Activated CD4-positive, alpha-beta memory T cell treated with anti-CD3 and anti-CD28 coated beads, Interleukin-2, amount 10 ng/mL, durations not matched to agents 7 days and 5 days (primary cell): Measurements from ENCODE around the gene MFSD6L. TPM values are rescaled to one million over a fixed set of nuclear protein-coding genes. Genes with fewer than 3 reads are reported as not detected.
A peak's percentile ranks its signal among the peaks of the same experiment; 100 is the strongest.

ENCODE experiments used
- CTCF ChIA-PET: fragments of 350-600 bp; sonication (Branson Sonifier 250); formaldehyde crosslinking; loops from one replicate; lab custom pipeline; 2021; ENCODE audit warnings: antibody characterized with exemption, inconsistent platforms; lab: Charles Lee
- POLR2A ChIA-PET: fragments of 350-600 bp; sonication (Branson Sonifier 250); formaldehyde crosslinking; loops from one replicate; lab custom pipeline; 2021; ENCODE audit warnings: antibody characterized with exemption; lab: Charles Lee
- DNase-seq: peaks from one replicate; pipeline ENCODE4 v3.0.0-alpha.2; 2020
- H3K27ac Mint-ChIP-seq: one replicate; pipeline ENCODE4 v1.8.0; 2021; ENCODE audit warnings: mild to moderate bottlenecking, mixed read lengths
- H3K27me3 Mint-ChIP-seq: one replicate; pipeline ENCODE4 v1.8.0; 2021; ENCODE audit warnings: mixed read lengths
- H3K36me3 Mint-ChIP-seq: one replicate; pipeline ENCODE4 v1.8.0; 2021; ENCODE audit warnings: low read depth, mixed read lengths
- H3K4me1 Mint-ChIP-seq: one replicate; pipeline ENCODE4 v1.8.0; 2021; ENCODE audit warnings: mixed read lengths
- H3K4me3 Mint-ChIP-seq: one replicate; pipeline ENCODE4 v1.8.0; 2021; ENCODE audit warnings: mild to moderate bottlenecking, mixed read lengths
- H3K9me3 Mint-ChIP-seq: one replicate; pipeline ENCODE4 v1.8.0; 2021; ENCODE audit warnings: mixed read lengths
- total RNA-seq, 2 experiments: library from RNA; stranded (reverse); gene quantifications; one replicate each; pipeline ENCODE4 v1.2.3, GENCODE V29; 2021

MFSD6L gene
- total RNA-seq, 2 experiments from 2014 or later: 0.13 TPM; not detected in 1

- Mint-ChIP-seq H3K4me1 (no peaks in the 10 kb centered on the region), H3K27me3 (no peaks in the 10 kb centered on the region), H3K36me3 (no peaks in the 10 kb centered on the region), H3K4me3 (no peak overlapping the region), H3K27ac (no peak overlapping the region), H3K9me3 (no peaks in the 10 kb centered on the region)
- ChIA-PET POLR2A (no interaction called here), CTCF (no interaction called here)
- DNase-seq: no peak
Observed at GRCh38 chr17:8835106-8835505, 35.9 kb upstream of the MFSD6L start.

- Mint-ChIP-seq H3K4me1 (no peaks in the 10 kb centered on the region), H3K4me3 (no peak overlapping the region), H3K27me3 (no peaks in the 10 kb centered on the region), H3K9me3 (no peaks in the 10 kb centered on the region), H3K36me3 (no peaks in the 10 kb centered on the region), H3K27ac (no peak overlapping the region)
- ChIA-PET POLR2A (no interaction called here), CTCF (interaction anchor here (0.5 to 1.9 kb wide), 5 partner anchors 10 to 722 kb away, joined by 3 to 7 read pairs (median 3); no protein-coding TSS in a partner anchor)
- DNase-seq: peak; percentile 28
Observed at GRCh38 chr17:8832711-8833352, 33.7 kb upstream of the MFSD6L start.

- no peak overlapping the region for H3K4me3 Mint-ChIP-seq
- H3K9me3 Mint-ChIP-seq: no peaks in the 10 kb centered on the region
- no peaks in the 10 kb centered on the region for H3K4me1 Mint-ChIP-seq
- ChIA-PET CTCF (interaction anchor here (0.6 to 1.5 kb wide), 2 partner anchors 45 to 63 kb away, joined by 3 to 6 read pairs; no protein-coding TSS in a partner anchor), POLR2A (no interaction called here)
- H3K27me3 Mint-ChIP-seq: no peaks in the 10 kb centered on the region
- no peaks in the 10 kb centered on the region for H3K36me3 Mint-ChIP-seq
- H3K27ac Mint-ChIP-seq: no peak overlapping the region
- no peak for DNase-seq
Observed at GRCh38 chr17:8831234-8831849, 32.2 kb upstream of the MFSD6L start.

GRCh38 chr17:8830141-8830540 is 31.0 kb upstream of the MFSD6L start:
- H3K9me3 Mint-ChIP-seq: no peaks in the 10 kb centered on the region
- DNase-seq: no peak
- no peaks in the 10 kb centered on the region for H3K4me1 Mint-ChIP-seq
- ChIA-PET POLR2A (no interaction called here), CTCF (interaction anchor here (1.3 kb wide), 1 partner anchor 168 kb away, joined by 6 read pairs; no protein-coding TSS in a partner anchor)
- H3K36me3 Mint-ChIP-seq: no peaks in the 10 kb centered on the region
- H3K27me3 Mint-ChIP-seq: no peaks in the 10 kb centered on the region
- no peak overlapping the region for H3K4me3 Mint-ChIP-seq
- H3K27ac Mint-ChIP-seq: no peak overlapping the region

- H3K4me3 Mint-ChIP-seq: no peak overlapping the region
- no peak for DNase-seq
- no peaks in the 10 kb centered on the region for H3K27me3 Mint-ChIP-seq
- peaks cover 2% of the 10 kb centered on the region for H3K9me3 Mint-ChIP-seq
- no peaks in the 10 kb centered on the region for H3K36me3 Mint-ChIP-seq
- H3K4me1 Mint-ChIP-seq: no peaks in the 10 kb centered on the region
- no peak overlapping the region for H3K27ac Mint-ChIP-seq
- CTCF ChIA-PET: interaction anchor here (1.3 kb wide), 1 partner anchor 169 kb away, joined by 6 read pairs; no protein-coding TSS in a partner anchor
- POLR2A ChIA-PET: no interaction called here
Observed at GRCh38 chr17:8829036-8829941, 30.1 kb upstream of the MFSD6L start.

- no peaks in the 10 kb centered on the region for H3K4me1 Mint-ChIP-seq
- H3K27me3 Mint-ChIP-seq: no peaks in the 10 kb centered on the region
- H3K36me3 Mint-ChIP-seq: no peaks in the 10 kb centered on the region
- H3K9me3 Mint-ChIP-seq: peaks cover 3% of the 10 kb centered on the region
- DNase-seq: no peak
- H3K4me3 Mint-ChIP-seq: no peak overlapping the region
- POLR2A ChIA-PET: no interaction called here
- CTCF ChIA-PET: no interaction called here
- no peak overlapping the region for H3K27ac Mint-ChIP-seq
Observed at GRCh38 chr17:8828517-8828875, 29.3 kb upstream of the MFSD6L start.

GRCh38 chr17:8826808-8827435 is 27.8 kb upstream of the MFSD6L start:
- peaks cover 6% of the 10 kb centered on the region for H3K9me3 Mint-ChIP-seq
- ChIA-PET POLR2A (no interaction called here), CTCF (no interaction called here)
- H3K27ac Mint-ChIP-seq: no peak overlapping the region
- no peak overlapping the region for H3K4me3 Mint-ChIP-seq
- H3K36me3 Mint-ChIP-seq: no peaks in the 10 kb centered on the region
- no peak for DNase-seq
- no peaks in the 10 kb centered on the region for H3K4me1 Mint-ChIP-seq
- no peaks in the 10 kb centered on the region for H3K27me3 Mint-ChIP-seq

- Mint-ChIP-seq H3K27me3 (no peaks in the 10 kb centered on the region), H3K36me3 (no peaks in the 10 kb centered on the region), H3K27ac (no peak overlapping the region), H3K4me1 (no peaks in the 10 kb centered on the region), H3K9me3 (peaks cover 6% of the 10 kb centered on the region), H3K4me3 (no peak overlapping the region)
- DNase-seq: no peak
- ChIA-PET CTCF (interaction anchor here (1.0 to 2.1 kb wide), 2 partner anchors 17 to 80 kb away, joined by 3 to 5 read pairs; no protein-coding TSS in a partner anchor), POLR2A (no interaction called here)
Observed at GRCh38 chr17:8825802-8826201, 26.6 kb upstream of the MFSD6L start.

GRCh38 chr17:8823279-8823678 is 24.1 kb upstream of the MFSD6L start:
- no peak for DNase-seq
- H3K36me3 Mint-ChIP-seq: no peaks in the 10 kb centered on the region
- no peaks in the 10 kb centered on the region for H3K4me1 Mint-ChIP-seq
- CTCF ChIA-PET: no interaction called here
- peaks cover 6% of the 10 kb centered on the region for H3K9me3 Mint-ChIP-seq
- H3K27me3 Mint-ChIP-seq: no peaks in the 10 kb centered on the region
- no peak overlapping the region for H3K4me3 Mint-ChIP-seq
- POLR2A ChIA-PET: no interaction called here
- H3K27ac Mint-ChIP-seq: no peak overlapping the region

- ChIA-PET POLR2A (no interaction called here), CTCF (interaction anchor here (1.0 kb wide), 1 partner anchor 28 kb away, joined by 5 read pairs; no protein-coding TSS in a partner anchor)
- no peaks in the 10 kb centered on the region for H3K36me3 Mint-ChIP-seq
Observed at GRCh38 chr17:8822401-8823035, 23.4 kb upstream of the MFSD6L start.

GRCh38 chr17:8821446-8822105 is 22.4 kb upstream of the MFSD6L start:
- DNase-seq: peak; percentile 8
- POLR2A ChIA-PET: no interaction called here

More at GRCh38 chr17:8822401-8823035, 23.4 kb upstream of the MFSD6L start:
- H3K27me3 Mint-ChIP-seq: no peaks in the 10 kb centered on the region
- peak; percentile 2 for DNase-seq
- no peak overlapping the region for H3K27ac Mint-ChIP-seq
- H3K9me3 Mint-ChIP-seq: peaks cover 6% of the 10 kb centered on the region
- no peaks in the 10 kb centered on the region for H3K4me1 Mint-ChIP-seq
- H3K4me3 Mint-ChIP-seq: no peak overlapping the region

More at GRCh38 chr17:8821446-8822105, 22.4 kb upstream of the MFSD6L start:
- no peaks in the 10 kb centered on the region for H3K4me1 Mint-ChIP-seq
- H3K4me3 Mint-ChIP-seq: no peak overlapping the region
- CTCF ChIA-PET: interaction anchor here (1.0 kb wide), 1 partner anchor 27 kb away, joined by 5 read pairs; no protein-coding TSS in a partner anchor
- no peaks in the 10 kb centered on the region for H3K36me3 Mint-ChIP-seq
- peaks cover 6% of the 10 kb centered on the region for H3K9me3 Mint-ChIP-seq
- no peak overlapping the region for H3K27ac Mint-ChIP-seq
- no peaks in the 10 kb centered on the region for H3K27me3 Mint-ChIP-seq
